Suprapubic skin (tissue), 4 donors: ENCODE measurements around the gene RBM17. TPM values are rescaled to one million over a fixed set of nuclear protein-coding genes. Genes with fewer than 3 reads are reported as not detected.

Source experiments
- DNase-seq, 2 donors: peaks; one replicate each; pipeline ENCODE4 v3.0.0-alpha.2; 2019; ENCODE audit warnings: low spot score in 2 of 2
- H3K27ac ChIP-seq: fragments of 200-600 bp; sonication (generic); one replicate; pipeline ENCODE4 v1.5.1; 2019
- H3K27me3 ChIP-seq: fragments of 200-600 bp; sonication (generic); one replicate; pipeline ENCODE4 v1.5.1; 2019
- H3K36me3 ChIP-seq: fragments of 200-600 bp; sonication (generic); one replicate; pipeline ENCODE4 v1.5.1; 2019
- H3K4me1 ChIP-seq: fragments of 200-600 bp; sonication (generic); one replicate; pipeline ENCODE4 v1.5.1; 2019
- H3K4me3 ChIP-seq: fragments of 200-600 bp; sonication (generic); one replicate; pipeline ENCODE4 v1.5.1; 2019; ENCODE audit warnings: mild to moderate bottlenecking
- H3K9me3 ChIP-seq: fragments of 200-600 bp; sonication (generic); one replicate; pipeline ENCODE4 v1.5.1; 2019
- CTCF ChIP-seq, 2 donors: fragments of 200-600 bp in 1 of 2; fragments of 450-650 bp in 1 of 2; sonication (generic) in 1 of 2; IDR thresholded peaks; one replicate each; pipeline ENCODE4 v1.5.1; 2016 to 2019; ENCODE audit warnings: antibody characterized with exemption in 2 of 2, mild to moderate bottlenecking in 1 of 2, moderate library complexity in 1 of 2
- EP300 ChIP-seq: sonication (generic); formaldehyde crosslinking; IDR thresholded peaks from one replicate; pipeline ENCODE4 v1.6.1; 2017; ENCODE audit warnings: antibody characterized with exemption
- POLR2A ChIP-seq, 2 donors: fragments of 450-650 bp; IDR thresholded peaks; one replicate each; pipeline ENCODE4 v1.6.1; 2017; ENCODE audit warnings: antibody characterized with exemption in 2 of 2, mild to moderate bottlenecking in 2 of 2, moderate library complexity in 2 of 2
- POLR2AphosphoS5 ChIP-seq, 3 donors: sonication (generic); formaldehyde crosslinking; IDR thresholded peaks; one replicate each; pipeline ENCODE4 v1.6.1; 2017; ENCODE audit warnings: antibody characterized with exemption in 3 of 3
- WGBS: methylation state at CpG from one replicate; pipeline ENCODE4 v1.1.5; 2018; 5-methylcytosine and 5-hydroxymethylcytosine counted together
- total RNA-seq, 4 donors: library from RNA; depleted of rRNA; stranded (reverse); fragments of >200 nt; gene quantifications; one replicate each; pipeline ENCODE4 v1.1.0, GENCODE V29; 2016

The RBM17 gene
- total RNA-seq, 4 donors from 2014 or later = 31.9 to 85.6 (median 42.9) TPM

GRCh38 chr10:6047847-6048246, 41.0 kb upstream of the RBM17 start:
- DNase-seq = peak in 1 of 2 donors; percentile 47
- WGBS = 94% methylated on average over 7 of the region's 7 CpGs
- H3K9me3 ChIP-seq = no peaks in the 10 kb centered on the region
- TF ChIP-seq POLR2A (IDR thresholded peaks at IDR 0.05) = no peak
- no peak for TF ChIP-seq CTCF (IDR thresholded peaks at IDR 0.05)
- H3K27ac ChIP-seq = no peak overlapping the region
- H3K4me1 ChIP-seq = peaks cover 8% of the 10 kb centered on the region
- H3K36me3 ChIP-seq = no peaks in the 10 kb centered on the region
- H3K27me3 ChIP-seq = no peaks in the 10 kb centered on the region
- H3K4me3 ChIP-seq = no peak overlapping the region

GRCh38 chr10:6048281-6049030, 40.4 kb upstream of the RBM17 start:
- Histone ChIP-seq H3K27ac (no peak overlapping the region), H3K4me3 (no peak overlapping the region), H3K27me3 (no peaks in the 10 kb centered on the region), H3K4me1 (peaks cover 14% of the 10 kb centered on the region), H3K36me3 (no peaks in the 10 kb centered on the region), H3K9me3 (no peaks in the 10 kb centered on the region)
- no peak for TF ChIP-seq POLR2AphosphoS5 (IDR thresholded peaks at IDR 0.05)
- TF ChIP-seq EP300 = no peak
- TF ChIP-seq POLR2A (IDR thresholded peaks at IDR 0.05) = no peak
- TF ChIP-seq CTCF (IDR thresholded peaks at IDR 0.05) = no peak
- 95% methylated on average over 7 of the region's 7 CpGs for WGBS
- peak in 1 of 2 donors; percentile 37 for DNase-seq

- no peaks in the 10 kb centered on the region for H3K36me3 ChIP-seq
- no peak overlapping the region for H3K4me3 ChIP-seq
- 100% methylated on average over 2 of the region's 2 CpGs for WGBS
- H3K4me1 ChIP-seq = peaks cover 20% of the 10 kb centered on the region
- TF ChIP-seq CTCF (IDR thresholded peaks at IDR 0.05) (no peak), POLR2A (IDR thresholded peaks at IDR 0.05) (no peak), POLR2AphosphoS5 (IDR thresholded peaks at IDR 0.05) (no peak), EP300 (no peak)
- H3K9me3 ChIP-seq = no peaks in the 10 kb centered on the region
- DNase-seq = no peak
- no peak overlapping the region for H3K27ac ChIP-seq
- H3K27me3 ChIP-seq = no peaks in the 10 kb centered on the region
Observed at GRCh38 chr10:6049031-6049400, 39.8 kb upstream of the RBM17 start.

- WGBS = 16% methylated on average over 18 of the region's 18 CpGs
- H3K36me3 ChIP-seq = no peaks in the 10 kb centered on the region
- H3K27me3 ChIP-seq = no peaks in the 10 kb centered on the region
- peak overlapping the region; percentile 36 for H3K27ac ChIP-seq
- peaks cover 20% of the 10 kb centered on the region for H3K4me1 ChIP-seq
- H3K4me3 ChIP-seq = peak overlapping the region; percentile 39
- DNase-seq = no peak
- peak in 1 of 2 donors; percentile 7 for TF ChIP-seq CTCF (IDR thresholded peaks at IDR 0.05)
- TF ChIP-seq POLR2AphosphoS5 (IDR thresholded peaks at IDR 0.05) = no peak
- TF ChIP-seq POLR2A (IDR thresholded peaks at IDR 0.05) = no peak
- TF ChIP-seq EP300 = no peak
- no peaks in the 10 kb centered on the region for H3K9me3 ChIP-seq
Observed at GRCh38 chr10:6050801-6051445, 37.9 kb upstream of the RBM17 start.
